GM23338 (cell line): ENCODE results near the gene CADPS. TPM values are rescaled to one million over a fixed set of nuclear protein-coding genes. Genes with fewer than 3 reads are reported as not detected.

ENCODE experiments used
- ATAC-seq: fragments of 200-7000 bp; cut with Tn5 transposase; 3 replicates; pipeline ENCODE4 v1.9.1; 2020
- DNase-seq: peaks from one replicate; pipeline ENCODE4 v3.0.0-alpha.2; 2015; ENCODE audit warnings: low spot score
- H2AFZ ChIP-seq: fragments of 200-600 bp; sonication (generic); 2 replicates; pipeline ENCODE4 v1.8.0; 2016; ENCODE audit warnings: antibody characterized with exemption, mild to moderate bottlenecking, moderate library complexity
- H3F3A ChIP-seq: fragments of 200-600 bp; sonication (generic); replicated peaks from 2 replicates; pipeline ENCODE4 v1.8.0; 2017; ENCODE audit warnings: antibody characterized with exemption, mixed run types, low read depth
- H3K27ac ChIP-seq: fragments of 200-600 bp; sonication (generic); 2 replicates; pipeline ENCODE4 v1.6.1; 2016; ENCODE audit warnings: low read depth
- H3K27me3 ChIP-seq: fragments of 200-600 bp; sonication (generic); 2 replicates; pipeline ENCODE4 v1.8.0; 2016; ENCODE audit warnings: mild to moderate bottlenecking, mixed run types, moderate library complexity; ENCODE audit not compliant: insufficient read depth
- H3K36me3 ChIP-seq: fragments of 200-600 bp; sonication (generic); 2 replicates; pipeline ENCODE4 v1.8.0; 2016; ENCODE audit warnings: mild to moderate bottlenecking; ENCODE audit not compliant: insufficient read depth
- H3K4me1 ChIP-seq: fragments of 200-600 bp; sonication (generic); 2 replicates; pipeline ENCODE4 v1.8.0; 2016; ENCODE audit warnings: mild to moderate bottlenecking, moderate library complexity; ENCODE audit not compliant: insufficient read depth
- H3K4me2 ChIP-seq: fragments of 200-600 bp; sonication (generic); 2 replicates; pipeline ENCODE4 v1.7.1; 2017; ENCODE audit warnings: mixed run types
- H3K4me3 ChIP-seq: fragments of 200-600 bp; sonication (generic); 2 replicates; pipeline ENCODE4 v1.6.1; 2016; ENCODE audit warnings: mixed run types
- H3K79me2 ChIP-seq: fragments of 200-600 bp; sonication (generic); replicated peaks from 2 replicates; pipeline ENCODE4 v1.8.0; 2017; ENCODE audit warnings: mild to moderate bottlenecking; ENCODE audit not compliant: insufficient read depth
- H3K9me2 ChIP-seq: fragments of 200-600 bp; sonication (generic); 2 replicates; pipeline ENCODE4 v1.8.0; 2017; ENCODE audit not compliant: insufficient read depth
- H4K20me1 ChIP-seq: fragments of 200-600 bp; sonication (generic); replicated peaks from 2 replicates; pipeline ENCODE4 v1.8.0; 2017; ENCODE audit warnings: mild to moderate bottlenecking; ENCODE audit not compliant: insufficient read depth
- H3K27ac Mint-ChIP-seq: 2 replicates; pipeline ENCODE4 v1.8.0; 2020; ENCODE audit warnings: inconsistent platforms, mild to moderate bottlenecking, moderate library complexity, mixed read lengths
- H3K27me3 Mint-ChIP-seq: 3 replicates; pipeline ENCODE4 v1.8.0; 2022; ENCODE audit warnings: low read depth, mild to moderate bottlenecking, moderate library complexity, mixed read lengths, inconsistent platforms; ENCODE audit not compliant: insufficient read depth, poor library complexity
- H3K36me3 Mint-ChIP-seq: 3 replicates; pipeline ENCODE4 v1.8.0; 2021; ENCODE audit warnings: low read depth, mild to moderate bottlenecking, inconsistent platforms, moderate library complexity, mixed read lengths
- H3K4me1 Mint-ChIP-seq: 3 replicates; pipeline ENCODE4 v1.8.0; 2020; ENCODE audit warnings: mild to moderate bottlenecking, inconsistent platforms, mixed read lengths
- H3K4me3 Mint-ChIP-seq: 3 replicates; pipeline ENCODE4 v1.8.0; 2021; ENCODE audit warnings: moderate library complexity, mild to moderate bottlenecking, inconsistent platforms, mixed read lengths
- H3K9me3 Mint-ChIP-seq: 3 replicates; pipeline ENCODE4 v1.8.0; 2020; ENCODE audit warnings: moderate library complexity, mild to moderate bottlenecking, inconsistent platforms, mixed read lengths
- CREB1 ChIP-seq: fragments of 250-450 bp; sonication (Bioruptor Pico); IDR thresholded peaks from 2 replicates; pipeline ENCODE4 v1.5.0; 2020; ENCODE audit warnings: low read depth, mild to moderate bottlenecking, moderate library complexity
- EZH2 ChIP-seq: fragments of 200-600 bp; sonication (generic); IDR thresholded peaks from one replicate; pipeline ENCODE4 v1.8.0; 2017; ENCODE audit warnings: antibody characterized with exemption, mild to moderate bottlenecking, low read depth; ENCODE audit not compliant: unreplicated experiment
- EZH2phosphoT487 ChIP-seq: fragments of 200-600 bp; sonication (generic); IDR thresholded peaks from one replicate; pipeline ENCODE4 v1.8.1; 2018; ENCODE audit warnings: antibody characterized with exemption; ENCODE audit not compliant: unreplicated experiment
- JUNB ChIP-seq: IDR thresholded peaks from one replicate; pipeline ENCODE4 v1.6.1; 2016; ENCODE audit warnings: antibody characterized with exemption; ENCODE audit not compliant: unreplicated experiment
- NANOG ChIP-seq: IDR thresholded peaks from 2 replicates; pipeline ENCODE4 v1.6.1; 2016; ENCODE audit warnings: antibody characterized with exemption, borderline replicate concordance
- POLR2AphosphoS5 ChIP-seq: IDR thresholded peaks from 2 replicates; pipeline ENCODE4 v1.6.1; 2016; ENCODE audit warnings: antibody characterized with exemption, low read depth
- STAT1 ChIP-seq: IDR thresholded peaks from one replicate; pipeline ENCODE4 v1.6.1; 2016; ENCODE audit warnings: antibody characterized with exemption; ENCODE audit not compliant: unreplicated experiment
- ZNF114 ChIP-seq: fragments of 250-450 bp; sonication (Bioruptor Pico); IDR thresholded peaks from 2 replicates; pipeline ENCODE4 v1.5.0; 2020; ENCODE audit warnings: mild to moderate bottlenecking, moderate library complexity
- ZNF331 ChIP-seq: fragments of 250-450 bp; sonication (Bioruptor Pico); IDR thresholded peaks from 2 replicates; pipeline ENCODE4 v1.5.0; 2020; ENCODE audit warnings: low read depth, mild to moderate bottlenecking, moderate library complexity
- polyA plus RNA-seq: library from polyadenylated mRNA; unstranded; fragments of >200 nt; fragmentation: Nextera tagmentation; extraction: Ambion mirVana; gene quantifications from 2 replicates; pipeline ENCODE4 v1.2.1, GENCODE V29; 2016
- total RNA-seq: library from RNA; depleted of rRNA; stranded (reverse); fragments of >200 nt; shearing (Covaris generic); gene quantifications from 2 replicates; pipeline ENCODE4 v1.2.3, GENCODE V29; 2014
- TF ChIP-seq, protein P1 (sequence below): IDR thresholded peaks from 2 replicates; pipeline ENCODE4 v1.6.1; 2016; ENCODE audit warnings: antibody characterized with exemption
- TF ChIP-seq, protein P2 (sequence below), 2 experiments: fragments of 200-600 bp in 1 of 2; sonication (generic) in 1 of 2; conservative IDR thresholded peaks; 2 replicates each; pipeline versions ENCODE4 v1.5.1 to v1.6.1; 2016 to 2017; ENCODE audit warnings: antibody characterized with exemption in 2 of 2, low read depth in 2 of 2, mild to moderate bottlenecking in 2 of 2, moderate library complexity in 1 of 2
- TF ChIP-seq, protein P3 (sequence below): fragments of 250-450 bp; sonication (Bioruptor Pico); IDR thresholded peaks from 2 replicates; pipeline ENCODE4 v1.5.0; 2020; ENCODE audit warnings: mild to moderate bottlenecking, moderate library complexity
- TF ChIP-seq, protein P4 (sequence below): IDR thresholded peaks from one replicate; pipeline ENCODE4 v1.6.1; 2018; ENCODE audit warnings: antibody characterized with exemption; ENCODE audit not compliant: unreplicated experiment

Gene CADPS
- total and polyA plus RNA-seq, 2 experiments from 2014 or later: 14.7 to 22.0 TPM

DNA sequence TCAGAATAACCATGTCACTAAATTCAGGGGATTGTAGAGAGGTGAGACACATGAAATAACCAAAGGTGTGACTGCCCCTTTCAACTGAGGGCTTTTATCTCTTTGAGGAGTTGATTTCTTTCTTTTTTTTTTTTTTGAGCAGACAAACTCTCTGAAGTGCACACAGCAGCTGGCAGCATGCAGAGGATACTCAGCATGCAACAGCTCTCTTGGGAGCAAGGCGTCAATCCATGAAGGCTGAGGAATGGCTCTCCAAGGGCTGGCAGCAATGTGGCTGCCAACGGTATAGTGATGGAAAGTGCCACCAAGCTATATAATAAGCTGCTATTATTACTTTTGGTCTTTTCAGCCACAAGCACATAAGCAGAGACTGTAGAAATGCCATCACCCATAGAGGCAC lies 275.2 kb downstream of the CADPS start:
- no peak for DNase-seq

More for the DNA sequence above, 275.2 kb downstream of the CADPS start:
- H3K27ac ChIP-seq: no peak overlapping the region
- no peaks in the 10 kb centered on the region for H3F3A ChIP-seq
- no peak for ATAC-seq
- Mint-ChIP-seq H3K4me3 (no peak overlapping the region), H3K9me3 (no peaks in the 10 kb centered on the region), H3K27me3 (peaks cover 1% of the 10 kb centered on the region), H3K4me1 (peaks cover 7% of the 10 kb centered on the region; the same call in 1 of the 3 replicates), H3K27ac (no peak overlapping the region), H3K36me3 (no peaks in the 10 kb centered on the region)
- H2AFZ ChIP-seq: no peak overlapping the region
- H3K9me2 ChIP-seq: no peaks in the 10 kb centered on the region
- TF ChIP-seq EZH2phosphoT487 (no peak), CREB1 (CRISPR knock-in tag) (no peak), NANOG (no peak), ZNF114 (no peak), EZH2 (no peak), JUNB (no peak), POLR2AphosphoS5 (no peak), ZNF331 (CRISPR knock-in tag) (no peak), STAT1 (no peak)
- TF ChIP-seq, protein P1, sequence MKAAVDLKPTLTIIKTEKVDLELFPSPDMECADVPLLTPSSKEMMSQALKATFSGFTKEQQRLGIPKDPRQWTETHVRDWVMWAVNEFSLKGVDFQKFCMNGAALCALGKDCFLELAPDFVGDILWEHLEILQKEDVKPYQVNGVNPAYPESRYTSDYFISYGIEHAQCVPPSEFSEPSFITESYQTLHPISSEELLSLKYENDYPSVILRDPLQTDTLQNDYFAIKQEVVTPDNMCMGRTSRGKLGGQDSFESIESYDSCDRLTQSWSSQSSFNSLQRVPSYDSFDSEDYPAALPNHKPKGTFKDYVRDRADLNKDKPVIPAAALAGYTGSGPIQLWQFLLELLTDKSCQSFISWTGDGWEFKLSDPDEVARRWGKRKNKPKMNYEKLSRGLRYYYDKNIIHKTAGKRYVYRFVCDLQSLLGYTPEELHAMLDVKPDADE: no peak
- TF ChIP-seq, protein P2, sequence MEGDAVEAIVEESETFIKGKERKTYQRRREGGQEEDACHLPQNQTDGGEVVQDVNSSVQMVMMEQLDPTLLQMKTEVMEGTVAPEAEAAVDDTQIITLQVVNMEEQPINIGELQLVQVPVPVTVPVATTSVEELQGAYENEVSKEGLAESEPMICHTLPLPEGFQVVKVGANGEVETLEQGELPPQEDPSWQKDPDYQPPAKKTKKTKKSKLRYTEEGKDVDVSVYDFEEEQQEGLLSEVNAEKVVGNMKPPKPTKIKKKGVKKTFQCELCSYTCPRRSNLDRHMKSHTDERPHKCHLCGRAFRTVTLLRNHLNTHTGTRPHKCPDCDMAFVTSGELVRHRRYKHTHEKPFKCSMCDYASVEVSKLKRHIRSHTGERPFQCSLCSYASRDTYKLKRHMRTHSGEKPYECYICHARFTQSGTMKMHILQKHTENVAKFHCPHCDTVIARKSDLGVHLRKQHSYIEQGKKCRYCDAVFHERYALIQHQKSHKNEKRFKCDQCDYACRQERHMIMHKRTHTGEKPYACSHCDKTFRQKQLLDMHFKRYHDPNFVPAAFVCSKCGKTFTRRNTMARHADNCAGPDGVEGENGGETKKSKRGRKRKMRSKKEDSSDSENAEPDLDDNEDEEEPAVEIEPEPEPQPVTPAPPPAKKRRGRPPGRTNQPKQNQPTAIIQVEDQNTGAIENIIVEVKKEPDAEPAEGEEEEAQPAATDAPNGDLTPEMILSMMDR (conservative IDR thresholded peaks at IDR 0.05; ENCODE audit: low read depth in 2 of 2): no peak
- TF ChIP-seq, protein P3, sequence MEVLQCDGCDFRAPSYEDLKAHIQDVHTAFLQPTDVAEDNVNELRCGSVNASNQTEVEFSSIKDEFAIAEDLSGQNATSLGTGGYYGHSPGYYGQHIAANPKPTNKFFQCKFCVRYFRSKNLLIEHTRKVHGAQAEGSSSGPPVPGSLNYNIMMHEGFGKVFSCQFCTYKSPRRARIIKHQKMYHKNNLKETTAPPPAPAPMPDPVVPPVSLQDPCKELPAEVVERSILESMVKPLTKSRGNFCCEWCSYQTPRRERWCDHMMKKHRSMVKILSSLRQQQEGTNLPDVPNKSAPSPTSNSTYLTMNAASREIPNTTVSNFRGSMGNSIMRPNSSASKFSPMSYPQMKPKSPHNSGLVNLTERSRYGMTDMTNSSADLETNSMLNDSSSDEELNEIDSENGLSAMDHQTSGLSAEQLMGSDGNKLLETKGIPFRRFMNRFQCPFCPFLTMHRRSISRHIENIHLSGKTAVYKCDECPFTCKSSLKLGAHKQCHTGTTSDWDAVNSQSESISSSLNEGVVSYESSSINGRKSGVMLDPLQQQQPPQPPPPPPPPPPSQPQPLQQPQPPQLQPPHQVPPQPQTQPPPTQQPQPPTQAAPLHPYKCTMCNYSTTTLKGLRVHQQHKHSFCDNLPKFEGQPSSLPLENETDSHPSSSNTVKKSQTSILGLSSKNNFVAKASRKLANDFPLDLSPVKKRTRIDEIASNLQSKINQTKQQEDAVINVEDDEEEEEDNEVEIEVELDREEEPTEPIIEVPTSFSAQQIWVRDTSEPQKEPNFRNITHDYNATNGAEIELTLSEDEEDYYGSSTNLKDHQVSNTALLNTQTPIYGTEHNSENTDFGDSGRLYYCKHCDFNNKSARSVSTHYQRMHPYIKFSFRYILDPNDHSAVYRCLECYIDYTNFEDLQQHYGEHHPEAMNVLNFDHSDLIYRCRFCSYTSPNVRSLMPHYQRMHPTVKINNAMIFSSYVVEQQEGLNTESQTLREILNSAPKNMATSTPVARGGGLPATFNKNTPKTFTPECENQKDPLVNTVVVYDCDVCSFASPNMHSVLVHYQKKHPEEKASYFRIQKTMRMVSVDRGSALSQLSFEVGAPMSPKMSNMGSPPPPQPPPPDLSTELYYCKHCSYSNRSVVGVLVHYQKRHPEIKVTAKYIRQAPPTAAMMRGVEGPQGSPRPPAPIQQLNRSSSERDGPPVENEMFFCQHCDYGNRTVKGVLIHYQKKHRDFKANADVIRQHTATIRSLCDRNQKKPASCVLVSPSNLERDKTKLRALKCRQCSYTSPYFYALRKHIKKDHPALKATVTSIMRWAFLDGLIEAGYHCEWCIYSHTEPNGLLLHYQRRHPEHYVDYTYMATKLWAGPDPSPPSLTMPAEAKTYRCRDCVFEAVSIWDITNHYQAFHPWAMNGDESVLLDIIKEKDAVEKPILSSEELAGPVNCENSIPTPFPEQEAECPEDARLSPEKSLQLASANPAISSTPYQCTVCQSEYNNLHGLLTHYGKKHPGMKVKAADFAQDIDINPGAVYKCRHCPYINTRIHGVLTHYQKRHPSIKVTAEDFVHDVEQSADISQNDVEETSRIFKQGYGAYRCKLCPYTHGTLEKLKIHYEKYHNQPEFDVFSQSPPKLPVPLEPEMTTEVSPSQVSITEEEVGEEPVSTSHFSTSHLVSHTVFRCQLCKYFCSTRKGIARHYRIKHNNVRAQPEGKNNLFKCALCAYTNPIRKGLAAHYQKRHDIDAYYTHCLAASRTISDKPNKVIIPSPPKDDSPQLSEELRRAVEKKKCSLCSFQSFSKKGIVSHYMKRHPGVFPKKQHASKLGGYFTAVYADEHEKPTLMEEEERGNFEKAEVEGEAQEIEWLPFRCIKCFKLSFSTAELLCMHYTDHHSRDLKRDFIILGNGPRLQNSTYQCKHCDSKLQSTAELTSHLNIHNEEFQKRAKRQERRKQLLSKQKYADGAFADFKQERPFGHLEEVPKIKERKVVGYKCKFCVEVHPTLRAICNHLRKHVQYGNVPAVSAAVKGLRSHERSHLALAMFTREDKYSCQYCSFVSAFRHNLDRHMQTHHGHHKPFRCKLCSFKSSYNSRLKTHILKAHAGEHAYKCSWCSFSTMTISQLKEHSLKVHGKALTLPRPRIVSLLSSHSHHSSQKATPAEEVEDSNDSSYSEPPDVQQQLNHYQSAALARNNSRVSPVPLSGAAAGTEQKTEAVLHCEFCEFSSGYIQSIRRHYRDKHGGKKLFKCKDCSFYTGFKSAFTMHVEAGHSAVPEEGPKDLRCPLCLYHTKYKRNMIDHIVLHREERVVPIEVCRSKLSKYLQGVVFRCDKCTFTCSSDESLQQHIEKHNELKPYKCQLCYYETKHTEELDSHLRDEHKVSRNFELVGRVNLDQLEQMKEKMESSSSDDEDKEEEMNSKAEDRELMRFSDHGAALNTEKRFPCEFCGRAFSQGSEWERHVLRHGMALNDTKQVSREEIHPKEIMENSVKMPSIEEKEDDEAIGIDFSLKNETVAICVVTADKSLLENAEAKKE: no peak
- TF ChIP-seq, protein P4, sequence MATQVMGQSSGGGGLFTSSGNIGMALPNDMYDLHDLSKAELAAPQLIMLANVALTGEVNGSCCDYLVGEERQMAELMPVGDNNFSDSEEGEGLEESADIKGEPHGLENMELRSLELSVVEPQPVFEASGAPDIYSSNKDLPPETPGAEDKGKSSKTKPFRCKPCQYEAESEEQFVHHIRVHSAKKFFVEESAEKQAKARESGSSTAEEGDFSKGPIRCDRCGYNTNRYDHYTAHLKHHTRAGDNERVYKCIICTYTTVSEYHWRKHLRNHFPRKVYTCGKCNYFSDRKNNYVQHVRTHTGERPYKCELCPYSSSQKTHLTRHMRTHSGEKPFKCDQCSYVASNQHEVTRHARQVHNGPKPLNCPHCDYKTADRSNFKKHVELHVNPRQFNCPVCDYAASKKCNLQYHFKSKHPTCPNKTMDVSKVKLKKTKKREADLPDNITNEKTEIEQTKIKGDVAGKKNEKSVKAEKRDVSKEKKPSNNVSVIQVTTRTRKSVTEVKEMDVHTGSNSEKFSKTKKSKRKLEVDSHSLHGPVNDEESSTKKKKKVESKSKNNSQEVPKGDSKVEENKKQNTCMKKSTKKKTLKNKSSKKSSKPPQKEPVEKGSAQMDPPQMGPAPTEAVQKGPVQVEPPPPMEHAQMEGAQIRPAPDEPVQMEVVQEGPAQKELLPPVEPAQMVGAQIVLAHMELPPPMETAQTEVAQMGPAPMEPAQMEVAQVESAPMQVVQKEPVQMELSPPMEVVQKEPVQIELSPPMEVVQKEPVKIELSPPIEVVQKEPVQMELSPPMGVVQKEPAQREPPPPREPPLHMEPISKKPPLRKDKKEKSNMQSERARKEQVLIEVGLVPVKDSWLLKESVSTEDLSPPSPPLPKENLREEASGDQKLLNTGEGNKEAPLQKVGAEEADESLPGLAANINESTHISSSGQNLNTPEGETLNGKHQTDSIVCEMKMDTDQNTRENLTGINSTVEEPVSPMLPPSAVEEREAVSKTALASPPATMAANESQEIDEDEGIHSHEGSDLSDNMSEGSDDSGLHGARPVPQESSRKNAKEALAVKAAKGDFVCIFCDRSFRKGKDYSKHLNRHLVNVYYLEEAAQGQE: no peak
- H3K4me2 ChIP-seq: no peak overlapping the region
- H4K20me1 ChIP-seq: no peaks in the 10 kb centered on the region
- H3K4me3 ChIP-seq: no peak overlapping the region
- H3K79me2 ChIP-seq: no peaks in the 10 kb centered on the region
- H3K36me3 ChIP-seq: no peaks in the 10 kb centered on the region
- H3K27me3 ChIP-seq: no peaks in the 10 kb centered on the region
- H3K4me1 ChIP-seq: no peaks in the 10 kb centered on the region
